ENCODE data around the gene CNKSR3. TPM values are rescaled to one million over a fixed set of nuclear protein-coding genes. Genes with fewer than 3 reads are reported as not detected.

CNKSR3 gene
- total RNA-seq, 1 experiment from 2014 or later = 5.6 TPM

GRCh38 chr6:154453329-154453728 lies 57.2 kb downstream of the CNKSR3 start:
- H4K5ac ChIP-seq (ENCODE audit: insufficient read length, low read depth, low read length) = no peak overlapping the region
- no peaks in the 10 kb centered on the region for H3K79me2 ChIP-seq (ENCODE audit: insufficient read depth, low read length)
- H3K4me1 ChIP-seq (ENCODE audit: insufficient read depth, low read length) = no peaks in the 10 kb centered on the region
- H3K79me1 ChIP-seq (ENCODE audit: insufficient read depth, low read depth, low read length, poor library complexity, severe bottlenecking) = no peaks in the 10 kb centered on the region
- no peaks in the 10 kb centered on the region for H3K27me3 ChIP-seq (ENCODE audit: insufficient read depth, low read length)
- no peak overlapping the region for H3K14ac ChIP-seq (ENCODE audit: insufficient read depth, low read length)
- H2BK12ac ChIP-seq (ENCODE audit: insufficient read length, low read depth, low read length) = no peak overlapping the region
- no peak overlapping the region for H2AK5ac ChIP-seq (ENCODE audit: insufficient read length, low read length)
- WGBS (ENCODE audit: extremely low coverage, insufficient read length, low lambda C conversion rate) = no CpG with 5 or more reads among the region's 2 CpGs
- H3K4ac ChIP-seq (ENCODE audit: low read depth, low read length) = no peak overlapping the region
- no peak overlapping the region for H4K91ac ChIP-seq (ENCODE audit: insufficient read length, low read depth, low read length)
- H3K27ac ChIP-seq (ENCODE audit: insufficient read length, low read depth, low read length) = no peak overlapping the region
- Mint-ChIP-seq H3K4me1 (peaks cover 14 to 16% of the 10 kb centered on the region in 2 experiments), H3K36me3 (ENCODE audit: insufficient read depth in 1 of 3, low read depth in 3 of 3) (no peaks in the 10 kb centered on the region), H3K27ac (no peak overlapping the region; a peak in 1 of 7 replicates), H3K27me3 (ENCODE audit: low read depth) (peaks cover 1% of the 10 kb centered on the region; the same call in 1 of the 2 replicates), H3K4me3 (no peak overlapping the region), H3K9me3 (no peaks in the 10 kb centered on the region)
- H3K23ac ChIP-seq (ENCODE audit: insufficient read length, low read depth, low read length) = no peak overlapping the region
- no peak overlapping the region for H2BK15ac ChIP-seq (ENCODE audit: low read depth, low read length)
- no peak overlapping the region for H2BK120ac ChIP-seq (ENCODE audit: low read depth, low read length, poor library complexity, severe bottlenecking)
- H3T11ph ChIP-seq (ENCODE audit: low read length) = no peak overlapping the region
- H3K23me2 ChIP-seq (ENCODE audit: insufficient read length, low read depth, low read length, poor library complexity, severe bottlenecking) = no peaks in the 10 kb centered on the region
- H3K4me2 ChIP-seq (ENCODE audit: insufficient read depth, insufficient read length, low read length) = no peak overlapping the region
- H3K56ac ChIP-seq (ENCODE audit: insufficient read length, low read depth, low read length) = no peak overlapping the region
- DNase-seq = no peak
- no peak overlapping the region for H3K9ac ChIP-seq (ENCODE audit: extremely low read depth, insufficient read length, low read length)
- H4K20me1 ChIP-seq (ENCODE audit: control insufficient read depth, insufficient read depth, insufficient read length) = no peaks in the 10 kb centered on the region
- TF ChIP-seq CTCF (conservative IDR thresholded peaks at IDR 0.05) = no peak
- no peak overlapping the region for H2BK20ac ChIP-seq (ENCODE audit: low read depth, low read length, poor library complexity, severe bottlenecking)
- H3K18ac ChIP-seq (ENCODE audit: insufficient read length, low read depth, low read length) = no peak overlapping the region
- H2AFZ ChIP-seq (ENCODE audit: low read length) = no peak overlapping the region
- no peak overlapping the region for H4K8ac ChIP-seq (replicated peaks; ENCODE audit: insufficient read length, low read depth, low read length)
- no peaks in the 10 kb centered on the region for H3K9me3 ChIP-seq (ENCODE audit: control insufficient read depth, low read depth, low read length)
- no peak overlapping the region for H2BK5ac ChIP-seq (ENCODE audit: insufficient read length, low read length)

All from H9 (cell line).